Hematopoietic multipotent progenitor cell (in vitro differentiated cells): Measurements from ENCODE around the gene ME3. TPM values are rescaled to one million over a fixed set of nuclear protein-coding genes. Genes with fewer than 3 reads are reported as not detected.
A peak's percentile ranks its signal among the peaks of the same experiment; 100 is the strongest.

Experiments
- DNase-seq, 3 donors: peaks; one replicate each; pipeline ENCODE4 v3.0.0-alpha.2; 2011 to 2015; ENCODE audit warnings: low read depth in 2 of 3, low spot score in 2 of 3
- total RNA-seq: library from RNA; depleted of rRNA; stranded (reverse); fragments of >200 nt; gene quantifications from one replicate; pipeline ENCODE4 v1.2.3, GENCODE V29; 2012

The ME3 gene
- total RNA-seq = 131 TPM

- peak in 2 of 3 donors; percentile 83 to 84 for DNase-seq
These were observed at the start of gene ME3 for GRCh38 chr11:86672007-86672621. Gene ME3, minus strand, starts transcription at chr11:86672616.

DNA sequence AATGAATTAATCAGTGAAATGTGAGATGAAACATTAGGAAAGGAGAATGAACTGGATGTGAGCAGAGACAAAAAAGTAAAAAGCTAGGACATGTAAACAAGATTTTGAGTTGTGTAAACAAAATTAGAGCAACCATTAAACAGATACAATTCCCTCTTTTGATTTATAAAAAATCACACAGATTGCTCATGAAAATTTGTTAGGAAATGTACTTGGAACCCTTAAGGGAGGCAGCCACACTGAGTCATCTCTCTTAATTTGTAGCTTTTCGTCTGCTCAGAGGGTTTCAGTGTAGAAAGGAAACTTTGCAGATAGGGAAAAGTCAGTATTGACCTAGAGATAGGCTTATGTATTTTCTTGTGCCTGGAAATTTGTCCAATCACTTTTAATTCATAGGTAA is 49.6 kb upstream of the ME3 start:
- no peak for DNase-seq

- DNase-seq = no peak
These were observed 48.1 kb upstream of the ME3 start for GRCh38 chr11:86720546-86720945.

GRCh38 chr11:86719781-86720463 is 47.5 kb upstream of the ME3 start:
- DNase-seq = no peak

DNA sequence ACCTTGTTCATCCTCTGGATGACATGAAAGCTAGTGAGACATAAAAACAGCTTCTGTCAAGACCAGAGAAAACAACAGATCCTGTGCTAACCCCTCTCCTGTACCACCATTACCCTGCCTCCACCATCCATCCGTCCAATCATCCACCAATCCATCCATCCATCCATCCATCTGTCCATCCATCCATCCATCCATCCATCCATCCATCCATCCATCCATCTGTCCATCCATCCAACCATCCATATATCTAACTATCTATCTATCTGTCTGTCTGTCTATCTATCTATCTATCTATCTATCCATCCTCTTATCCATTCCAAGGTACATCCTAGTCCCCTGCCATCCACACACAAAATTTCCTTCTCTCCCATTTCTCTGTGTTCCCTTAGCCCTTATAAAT is 46.6 kb upstream of the ME3 start:
- DNase-seq = no peak

GRCh38 chr11:86718521-86718920 is 46.1 kb upstream of the ME3 start:
- no peak for DNase-seq

DNA sequence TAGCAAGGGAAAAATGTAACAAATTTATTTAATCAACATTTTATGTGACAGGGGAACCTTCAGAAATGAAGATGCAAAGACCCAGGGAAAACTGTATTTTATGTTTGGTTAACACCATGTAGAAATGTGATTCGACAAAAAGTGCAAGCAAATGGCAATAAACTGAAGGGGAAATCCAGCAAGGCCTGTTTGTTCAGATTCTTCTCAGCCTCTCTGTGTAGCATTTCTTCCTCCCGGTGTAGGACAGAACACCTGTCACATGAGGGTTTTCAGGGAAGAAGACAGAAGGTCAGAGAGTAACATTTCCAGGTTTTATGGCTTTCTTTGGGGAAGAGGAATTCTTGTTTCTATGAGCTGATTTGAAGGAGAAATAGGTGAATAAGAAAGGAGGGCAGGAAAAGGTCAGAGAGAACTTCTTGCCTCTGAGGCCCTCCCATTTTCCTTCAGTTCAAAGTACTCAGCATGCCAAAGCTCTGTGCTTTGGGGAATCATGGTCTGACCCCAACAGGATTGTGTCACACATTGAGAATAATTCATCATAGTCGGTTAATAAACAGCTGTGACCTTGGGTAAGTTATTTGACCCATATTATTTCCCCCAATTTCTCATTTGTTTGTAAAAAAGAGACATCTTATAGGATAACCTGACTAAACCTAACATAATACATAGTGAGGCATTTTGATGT is 45.5 kb upstream of the ME3 start:
- no peak for DNase-seq

GRCh38 chr11:86715611-86716010 is 43.2 kb upstream of the ME3 start:
- DNase-seq = no peak

GRCh38 chr11:86713552-86713951 is 41.1 kb upstream of the ME3 start:
- no peak for DNase-seq

DNA sequence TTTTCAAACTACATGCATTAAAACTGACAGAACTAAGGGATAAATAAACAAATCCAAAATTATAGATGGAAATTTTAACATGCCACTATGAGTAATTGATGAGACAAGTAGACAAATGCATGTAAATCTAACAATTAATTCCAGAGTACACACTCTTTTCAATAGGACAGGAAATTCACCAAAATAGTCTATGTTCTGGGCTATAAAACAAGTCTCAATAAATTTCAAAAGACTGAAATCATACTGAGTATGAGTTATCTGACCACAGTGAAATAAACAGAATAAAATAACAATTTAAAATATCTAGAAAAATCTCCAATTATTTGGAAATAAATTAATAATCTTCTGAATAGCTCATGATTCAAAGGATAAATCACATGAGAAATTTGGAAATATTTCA is 38.5 kb upstream of the ME3 start:
- DNase-seq = no peak

DNA sequence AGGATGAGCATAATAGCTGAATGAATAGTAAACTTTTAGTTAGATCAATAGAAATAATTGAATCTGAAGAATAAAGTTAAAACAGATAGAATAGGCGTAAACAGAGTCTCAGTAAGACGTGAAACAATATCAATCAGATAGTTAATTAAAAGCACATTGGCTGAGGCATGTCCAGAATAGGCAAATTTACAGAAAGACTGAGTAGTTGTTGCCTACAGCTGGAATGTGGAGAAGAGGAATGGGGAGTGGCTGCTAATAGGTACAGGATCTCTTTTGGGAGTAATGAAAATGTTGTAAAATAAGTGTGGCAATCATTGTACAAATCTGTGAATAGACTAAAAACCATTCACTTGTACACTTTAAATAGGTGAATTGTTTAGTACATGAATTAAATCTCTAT is 36.3 kb upstream of the ME3 start:
- DNase-seq = no peak

DNA sequence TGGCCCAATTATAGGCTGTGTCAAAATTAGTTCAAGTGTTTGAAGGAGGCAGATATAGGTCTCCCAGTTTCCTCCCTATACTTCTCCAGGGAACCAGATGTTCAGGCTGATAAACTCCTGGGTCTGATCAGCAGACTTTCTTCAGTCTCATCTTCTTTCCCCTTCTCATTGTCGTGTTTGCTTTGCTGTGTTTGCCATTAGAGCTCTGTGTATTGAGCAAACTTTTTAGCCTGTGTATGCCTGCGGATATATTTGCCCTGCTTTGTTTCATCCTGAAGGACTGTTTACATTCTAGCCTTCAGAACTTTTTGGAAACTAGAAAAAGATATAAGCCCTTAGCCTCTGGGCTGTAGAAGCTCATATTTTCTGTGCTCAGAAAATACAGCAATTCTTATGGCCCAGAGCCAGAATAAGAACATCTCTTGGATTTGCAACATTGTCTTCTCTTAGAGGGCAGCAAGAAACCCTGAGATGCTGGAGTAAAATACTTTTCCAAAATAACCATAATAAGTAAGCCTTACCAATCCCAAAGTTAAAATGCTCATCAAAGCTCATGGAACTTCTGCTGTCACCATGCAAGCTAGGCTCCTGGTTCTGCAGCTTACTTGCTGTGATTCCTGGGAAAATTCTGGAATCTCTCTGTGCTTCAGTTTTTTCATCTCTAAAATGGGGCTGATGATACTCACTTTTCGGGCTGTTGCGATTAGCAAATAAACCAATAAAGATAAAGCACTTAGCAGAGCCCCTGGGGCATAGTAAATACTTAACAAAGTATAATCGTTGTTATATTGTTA is 34.1 kb upstream of the ME3 start:
- DNase-seq = no peak

GRCh38 chr11:86704710-86705109 is 32.3 kb upstream of the ME3 start:
- no peak for DNase-seq

- peak in 1 of 3 donors; percentile 10 for DNase-seq
These were observed 31.6 kb upstream of the ME3 start for GRCh38 chr11:86703987-86704386.

- DNase-seq = no peak
These were observed 30.0 kb upstream of the ME3 start for GRCh38 chr11:86702220-86702983.

- no peak for DNase-seq
These were observed 26.8 kb upstream of the ME3 start for GRCh38 chr11:86699040-86699791.

DNA sequence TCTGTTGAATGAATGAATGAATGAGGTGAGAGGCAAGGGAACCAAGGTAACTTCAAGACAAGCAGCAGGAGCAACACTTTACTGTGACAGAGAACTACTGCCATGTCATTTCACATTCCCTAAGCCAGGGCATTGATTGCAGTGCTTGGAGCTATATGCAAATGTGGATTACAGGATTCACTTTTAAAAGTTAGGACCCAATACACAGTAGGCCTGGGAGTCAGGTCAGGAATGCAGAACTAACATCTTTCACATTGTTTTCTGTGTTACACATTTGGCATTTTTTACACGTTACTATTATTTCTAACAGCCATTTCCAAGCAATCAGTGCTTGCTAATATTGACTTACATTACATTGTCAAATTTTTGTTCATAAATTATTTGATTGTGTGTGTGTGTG is 26.2 kb upstream of the ME3 start:
- DNase-seq = no peak

DNA sequence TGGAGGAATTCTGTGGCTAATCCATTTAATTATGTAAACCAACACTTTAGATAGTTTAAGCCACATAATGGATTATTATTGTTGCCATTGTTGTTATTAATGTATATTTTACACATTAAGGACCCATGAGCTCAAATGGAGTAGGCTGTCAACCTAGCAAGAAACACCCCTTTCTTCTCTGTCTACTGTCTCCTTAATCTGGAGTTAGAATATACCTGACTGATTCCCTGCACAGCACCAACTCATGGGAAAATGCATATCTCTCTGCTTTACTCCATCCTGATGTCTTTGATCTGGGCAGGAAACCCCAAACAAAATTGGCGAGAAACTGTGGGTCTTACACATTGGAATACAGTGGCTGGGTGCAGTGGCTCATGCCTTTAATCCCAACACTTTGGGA is 24.0 kb upstream of the ME3 start:
- DNase-seq = no peak

DNA sequence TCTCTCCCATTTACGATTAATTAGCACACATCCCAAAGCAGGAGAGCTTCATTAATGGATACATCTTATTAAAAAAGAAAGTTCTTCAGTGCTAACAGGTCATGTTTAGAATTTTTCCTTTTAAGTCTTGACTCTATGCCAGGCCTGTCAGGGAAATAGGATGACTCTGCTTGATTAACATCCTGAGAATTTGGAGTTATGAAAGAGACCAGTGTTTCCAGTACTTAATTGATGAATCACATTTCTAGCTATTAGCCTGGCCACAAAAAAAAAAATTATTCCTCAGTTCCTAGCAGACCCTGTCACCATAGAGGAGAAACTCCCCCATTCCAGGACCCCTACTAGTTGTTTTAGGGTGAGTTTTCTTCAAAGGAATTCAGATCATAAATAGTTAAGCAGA is 23.6 kb upstream of the ME3 start:
- DNase-seq = no peak

- DNase-seq = no peak
These were observed 23.0 kb upstream of the ME3 start for GRCh38 chr11:86695373-86695772.
